Testis (tissue), 3 donors: ENCODE data around the gene SERBP1. TPM values are rescaled to one million over a fixed set of nuclear protein-coding genes. Genes with fewer than 3 reads are reported as not detected.

Experiments
- DNase-seq: peaks from one replicate; pipeline ENCODE4 v3.0.0-alpha.2; 2019
- H3K27ac ChIP-seq, 2 donors: fragments of 200-600 bp; sonication (generic); one replicate each; pipeline ENCODE4 v1.5.1; 2019
- H3K27me3 ChIP-seq: fragments of 200-600 bp; sonication (generic); one replicate; pipeline ENCODE4 v1.5.1; 2019
- H3K36me3 ChIP-seq: fragments of 200-600 bp; sonication (generic); one replicate; pipeline ENCODE4 v1.5.1; 2017; ENCODE audit warnings: low read depth; ENCODE audit errors: missing control alignments
- H3K4me1 ChIP-seq: fragments of 200-600 bp; sonication (generic); one replicate; pipeline ENCODE4 v1.5.1; 2019
- H3K4me3 ChIP-seq, 2 donors: fragments of 200-600 bp; sonication (generic); one replicate each; pipeline ENCODE4 v1.5.1; 2017 to 2019
- H3K9me3 ChIP-seq: fragments of 200-600 bp; sonication (generic); one replicate; pipeline ENCODE4 v1.5.1; 2017
- POLR2A ChIP-seq: fragments of 450-650 bp; IDR thresholded peaks from one replicate; pipeline ENCODE4 v1.6.1; 2017; ENCODE audit warnings: antibody characterized with exemption, mild to moderate bottlenecking, moderate library complexity
- WGBS, 2 donors: methylation state at CpG; one replicate each; pipeline ENCODE4 v1.1.5; 2018; 5-methylcytosine and 5-hydroxymethylcytosine counted together
- intact Hi-C: fragments of 100-400 bp; cut with DNase I; formaldehyde crosslinking; loops from one replicate; pipeline ENCODE4 v1.15.1; 2023; ENCODE audit warnings: low total_unique reads
- polyA plus RNA-seq: library from polyadenylated mRNA; stranded (reverse); fragments of 350-450 nt; fragmentation: Illumina TruSeq; extraction: RNeasy Lipid Tissue Mini Kit (QIAGEN cat#74804); gene quantifications from one replicate; pipeline ENCODE4 v1.2.3, GENCODE V29; 2014; ENCODE audit warnings: low read depth, low replicate concordance; ENCODE audit not compliant: insufficient read depth
- total RNA-seq, 2 donors: library from RNA; depleted of rRNA; stranded (reverse); fragments of >200 nt; gene quantifications; one replicate each; pipeline ENCODE4 v1.2.3, GENCODE V29; 2016
- TF ChIP-seq, protein P1 (sequence below), 3 experiments: fragments of 450-650 bp in 2 of 3; fragments of 200-600 bp in 1 of 3; sonication (generic) in 1 of 3; IDR thresholded peaks; one replicate each; pipeline ENCODE4 v1.5.1; 2016 to 2019; ENCODE audit warnings: antibody characterized with exemption in 3 of 3, mild to moderate bottlenecking in 2 of 3, moderate library complexity in 1 of 3

SERBP1 gene
- total and polyA plus RNA-seq, 3 donors from 2014 or later, result 180 to 237 (median 185) TPM

DNA sequence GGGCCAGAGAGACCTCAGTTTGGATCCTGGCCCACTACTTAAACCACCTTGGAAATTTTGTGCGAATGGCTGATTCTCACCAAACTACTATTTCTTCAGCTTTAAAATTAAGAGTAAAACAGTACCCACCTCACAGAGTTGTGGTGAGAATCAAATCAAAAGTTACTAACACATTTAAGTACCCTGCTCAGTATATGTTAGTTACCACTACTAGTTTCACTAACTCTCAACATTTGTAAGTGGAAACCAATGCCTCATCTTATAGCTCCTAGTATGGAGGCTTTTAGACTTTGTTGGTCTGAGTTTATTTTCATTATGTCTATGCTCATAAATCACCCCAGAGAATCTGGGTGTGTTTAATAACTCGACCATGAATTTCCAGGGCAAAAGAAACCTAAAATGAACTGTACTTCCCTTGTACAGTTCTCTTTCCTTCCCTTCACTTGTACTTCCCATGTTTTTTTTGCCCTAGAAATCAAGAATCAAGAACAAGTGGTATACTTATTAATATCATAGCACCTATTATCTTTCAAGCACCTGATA is 11.6 kb upstream of the SERBP1 start:
- no peaks in the 10 kb centered on the region for H3K27me3 ChIP-seq
- TF ChIP-seq, protein P1, sequence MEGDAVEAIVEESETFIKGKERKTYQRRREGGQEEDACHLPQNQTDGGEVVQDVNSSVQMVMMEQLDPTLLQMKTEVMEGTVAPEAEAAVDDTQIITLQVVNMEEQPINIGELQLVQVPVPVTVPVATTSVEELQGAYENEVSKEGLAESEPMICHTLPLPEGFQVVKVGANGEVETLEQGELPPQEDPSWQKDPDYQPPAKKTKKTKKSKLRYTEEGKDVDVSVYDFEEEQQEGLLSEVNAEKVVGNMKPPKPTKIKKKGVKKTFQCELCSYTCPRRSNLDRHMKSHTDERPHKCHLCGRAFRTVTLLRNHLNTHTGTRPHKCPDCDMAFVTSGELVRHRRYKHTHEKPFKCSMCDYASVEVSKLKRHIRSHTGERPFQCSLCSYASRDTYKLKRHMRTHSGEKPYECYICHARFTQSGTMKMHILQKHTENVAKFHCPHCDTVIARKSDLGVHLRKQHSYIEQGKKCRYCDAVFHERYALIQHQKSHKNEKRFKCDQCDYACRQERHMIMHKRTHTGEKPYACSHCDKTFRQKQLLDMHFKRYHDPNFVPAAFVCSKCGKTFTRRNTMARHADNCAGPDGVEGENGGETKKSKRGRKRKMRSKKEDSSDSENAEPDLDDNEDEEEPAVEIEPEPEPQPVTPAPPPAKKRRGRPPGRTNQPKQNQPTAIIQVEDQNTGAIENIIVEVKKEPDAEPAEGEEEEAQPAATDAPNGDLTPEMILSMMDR (IDR thresholded peaks at IDR 0.05), result no peak
- TF ChIP-seq POLR2A, result no peak
- DNase-seq, result no peak
- H3K4me3 ChIP-seq, result no peak overlapping the region
- 68 to 69% methylated on average over 2 of the region's 2 CpGs for WGBS, 2 donors
- H3K27ac ChIP-seq, result peak overlapping the region in 1 of 2 donors; percentile 27
- no peaks in the 10 kb centered on the region for H3K36me3 ChIP-seq
- H3K9me3 ChIP-seq, result no peaks in the 10 kb centered on the region
- intact Hi-C loops, result no loop called here
- H3K4me1 ChIP-seq, result no peaks in the 10 kb centered on the region

DNA sequence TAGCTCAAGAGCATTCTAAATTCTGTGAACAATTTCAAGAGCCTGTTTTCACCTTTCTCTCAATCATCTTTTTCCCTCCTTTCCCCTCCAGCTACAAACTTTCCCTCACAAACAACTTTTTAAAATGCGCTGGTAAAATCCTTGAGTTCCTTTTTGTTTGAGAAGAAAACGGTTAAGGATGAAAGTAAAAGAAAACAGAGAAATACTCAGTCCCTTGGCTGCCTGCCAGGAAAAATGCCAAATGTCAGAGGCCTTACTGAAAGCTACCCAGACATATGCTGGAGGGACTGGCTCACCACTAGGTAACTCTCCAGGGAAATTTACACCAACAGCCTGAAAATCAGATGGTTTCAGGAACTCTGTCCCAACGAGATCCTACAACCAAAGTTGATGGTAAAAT is 11.0 kb upstream of the SERBP1 start:
- Histone ChIP-seq H3K4me3 (no peak overlapping the region), H3K27ac (peak overlapping the region in 1 of 2 donors; percentile 27), H3K9me3 (no peaks in the 10 kb centered on the region), H3K27me3 (no peaks in the 10 kb centered on the region), H3K36me3 (no peaks in the 10 kb centered on the region), H3K4me1 (no peaks in the 10 kb centered on the region)
- no peak for TF ChIP-seq POLR2A
- TF ChIP-seq, protein P1 (IDR thresholded peaks at IDR 0.05), result no peak
- intact Hi-C loops, result no loop called here
- WGBS, 2 donors, result 22 to 30% methylated on average over 3 of the region's 3 CpGs
- peak; percentile 58 for DNase-seq

- H3K27me3 ChIP-seq, result no peaks in the 10 kb centered on the region
- H3K4me1 ChIP-seq, result no peaks in the 10 kb centered on the region
- 67 to 77% methylated on average over 3 of the region's 3 CpGs for WGBS, 2 donors
- H3K27ac ChIP-seq, result no peak overlapping the region
- H3K36me3 ChIP-seq, result no peaks in the 10 kb centered on the region
- no peaks in the 10 kb centered on the region for H3K9me3 ChIP-seq
- TF ChIP-seq POLR2A, result no peak
- TF ChIP-seq, protein P1 (IDR thresholded peaks at IDR 0.05), result no peak
- intact Hi-C loops, result no loop called here
- no peak overlapping the region for H3K4me3 ChIP-seq
- no peak for DNase-seq
These were observed 10.1 kb upstream of the SERBP1 start for GRCh38 chr1:67440339-67440738.

- 93 to 94% methylated on average over 6 of the region's 6 CpGs for WGBS, 2 donors
- Histone ChIP-seq H3K4me1 (no peaks in the 10 kb centered on the region), H3K27ac (no peak overlapping the region), H3K36me3 (no peaks in the 10 kb centered on the region), H3K27me3 (no peaks in the 10 kb centered on the region), H3K9me3 (no peaks in the 10 kb centered on the region), H3K4me3 (no peak overlapping the region)
- intact Hi-C loops, result no loop called here
- TF ChIP-seq, protein P1 (IDR thresholded peaks at IDR 0.05), result no peak
- no peak for TF ChIP-seq POLR2A
- no peak for DNase-seq
These were observed 9.3 kb upstream of the SERBP1 start for GRCh38 chr1:67439277-67440029.

DNA sequence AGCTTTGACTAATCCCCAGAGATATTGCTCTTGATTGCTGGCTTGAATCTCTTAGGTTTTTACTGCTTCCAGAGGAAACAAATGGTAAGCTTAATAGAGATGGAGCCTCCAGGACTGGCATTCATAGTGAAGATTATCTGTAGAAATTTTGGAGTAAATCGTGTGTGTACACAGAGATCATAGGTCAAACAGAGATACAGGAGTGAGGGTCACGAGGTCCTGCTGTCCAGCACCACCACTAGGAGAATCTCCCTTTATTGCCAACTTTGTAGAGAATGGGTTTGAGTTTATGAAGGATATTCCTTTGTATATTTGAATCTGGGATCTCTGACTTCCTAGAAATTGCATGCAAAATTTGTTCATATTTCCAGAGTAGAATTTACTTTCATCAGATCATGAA is 7.8 kb upstream of the SERBP1 start:
- no peak overlapping the region for H3K27ac ChIP-seq
- 69 to 89% methylated on average over 2 of the region's 2 CpGs for WGBS, 2 donors
- H3K36me3 ChIP-seq, result no peaks in the 10 kb centered on the region
- TF ChIP-seq POLR2A, result no peak
- TF ChIP-seq, protein P1 (IDR thresholded peaks at IDR 0.05), result no peak
- no peaks in the 10 kb centered on the region for H3K4me1 ChIP-seq
- H3K9me3 ChIP-seq, result no peaks in the 10 kb centered on the region
- H3K27me3 ChIP-seq, result no peaks in the 10 kb centered on the region
- H3K4me3 ChIP-seq, result no peak overlapping the region
- no peak for DNase-seq
- intact Hi-C loops, result no loop called here
